Measurements from ENCODE around the gene TTC31. TPM values are rescaled to one million over a fixed set of nuclear protein-coding genes. Genes with fewer than 3 reads are reported as not detected.

The TTC31 gene
- total and polyA plus RNA-seq, 4 donors, result 9.9 to 26.4 (median 15.8) TPM

DNA sequence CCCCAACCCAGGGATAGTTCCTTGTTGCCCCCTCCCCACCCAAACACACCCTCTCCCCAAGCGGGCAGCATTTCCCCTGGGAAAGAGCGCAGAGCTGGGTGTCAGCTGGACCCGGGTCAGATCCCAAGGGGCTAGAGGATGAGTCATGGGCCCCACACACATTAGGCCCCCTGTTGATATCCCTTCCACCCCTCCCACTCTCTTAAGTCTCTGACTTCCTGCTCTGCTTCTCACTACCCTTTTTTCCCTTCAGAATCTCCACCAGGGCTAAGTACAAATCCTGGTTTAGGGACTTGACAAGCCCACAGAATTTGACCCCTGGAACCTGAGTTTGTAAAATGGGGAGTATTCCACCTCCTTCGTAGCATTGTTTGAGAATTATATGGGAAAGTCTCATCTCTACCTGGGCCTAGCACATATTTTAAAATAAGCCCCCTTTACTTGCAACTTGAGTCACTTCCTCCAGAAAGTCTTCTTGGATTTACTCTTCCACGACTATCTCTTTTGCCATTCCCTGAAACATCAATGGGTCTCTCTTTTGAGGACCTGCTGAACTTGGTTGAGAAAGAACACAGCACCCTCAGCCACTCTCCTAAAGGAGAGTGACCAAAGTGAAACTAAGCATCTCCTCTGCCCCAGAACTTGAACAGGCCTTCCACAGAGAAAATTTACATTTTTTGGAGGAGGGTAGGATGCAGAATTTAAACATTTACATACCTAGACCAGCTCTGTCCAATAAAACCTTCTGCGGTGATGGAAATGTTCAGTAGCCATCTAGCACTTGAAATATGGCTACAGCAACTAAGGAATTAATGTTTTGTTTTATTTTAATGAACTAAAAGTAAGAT, 45.8 kb upstream of the TTC31 start (continued):
- TF ChIP-seq, protein P1, sequence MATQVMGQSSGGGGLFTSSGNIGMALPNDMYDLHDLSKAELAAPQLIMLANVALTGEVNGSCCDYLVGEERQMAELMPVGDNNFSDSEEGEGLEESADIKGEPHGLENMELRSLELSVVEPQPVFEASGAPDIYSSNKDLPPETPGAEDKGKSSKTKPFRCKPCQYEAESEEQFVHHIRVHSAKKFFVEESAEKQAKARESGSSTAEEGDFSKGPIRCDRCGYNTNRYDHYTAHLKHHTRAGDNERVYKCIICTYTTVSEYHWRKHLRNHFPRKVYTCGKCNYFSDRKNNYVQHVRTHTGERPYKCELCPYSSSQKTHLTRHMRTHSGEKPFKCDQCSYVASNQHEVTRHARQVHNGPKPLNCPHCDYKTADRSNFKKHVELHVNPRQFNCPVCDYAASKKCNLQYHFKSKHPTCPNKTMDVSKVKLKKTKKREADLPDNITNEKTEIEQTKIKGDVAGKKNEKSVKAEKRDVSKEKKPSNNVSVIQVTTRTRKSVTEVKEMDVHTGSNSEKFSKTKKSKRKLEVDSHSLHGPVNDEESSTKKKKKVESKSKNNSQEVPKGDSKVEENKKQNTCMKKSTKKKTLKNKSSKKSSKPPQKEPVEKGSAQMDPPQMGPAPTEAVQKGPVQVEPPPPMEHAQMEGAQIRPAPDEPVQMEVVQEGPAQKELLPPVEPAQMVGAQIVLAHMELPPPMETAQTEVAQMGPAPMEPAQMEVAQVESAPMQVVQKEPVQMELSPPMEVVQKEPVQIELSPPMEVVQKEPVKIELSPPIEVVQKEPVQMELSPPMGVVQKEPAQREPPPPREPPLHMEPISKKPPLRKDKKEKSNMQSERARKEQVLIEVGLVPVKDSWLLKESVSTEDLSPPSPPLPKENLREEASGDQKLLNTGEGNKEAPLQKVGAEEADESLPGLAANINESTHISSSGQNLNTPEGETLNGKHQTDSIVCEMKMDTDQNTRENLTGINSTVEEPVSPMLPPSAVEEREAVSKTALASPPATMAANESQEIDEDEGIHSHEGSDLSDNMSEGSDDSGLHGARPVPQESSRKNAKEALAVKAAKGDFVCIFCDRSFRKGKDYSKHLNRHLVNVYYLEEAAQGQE (IDR thresholded peaks at IDR 0.05), result no peak
- TF ChIP-seq TAF1 (conservative IDR thresholded peaks at IDR 0.05), result no peak
- no peak for TF ChIP-seq EGR1 (IDR thresholded peaks at IDR 0.05; ENCODE audit: low read depth in 2 of 2)
- TF ChIP-seq HNF4G (IDR thresholded peaks at IDR 0.05), result no peak
- TF ChIP-seq FOXA1 (IDR thresholded peaks at IDR 0.05), result no peak
- TF ChIP-seq, protein P2, sequence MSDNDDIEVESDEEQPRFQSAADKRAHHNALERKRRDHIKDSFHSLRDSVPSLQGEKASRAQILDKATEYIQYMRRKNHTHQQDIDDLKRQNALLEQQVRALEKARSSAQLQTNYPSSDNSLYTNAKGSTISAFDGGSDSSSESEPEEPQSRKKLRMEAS (IDR thresholded peaks at IDR 0.05), result no peak
- TF ChIP-seq RXRA (IDR thresholded peaks at IDR 0.05), result no peak
- no peak for TF ChIP-seq SP1 (IDR thresholded peaks at IDR 0.05)
- TF ChIP-seq NR2F2 (IDR thresholded peaks at IDR 0.05), result no peak

DNA sequence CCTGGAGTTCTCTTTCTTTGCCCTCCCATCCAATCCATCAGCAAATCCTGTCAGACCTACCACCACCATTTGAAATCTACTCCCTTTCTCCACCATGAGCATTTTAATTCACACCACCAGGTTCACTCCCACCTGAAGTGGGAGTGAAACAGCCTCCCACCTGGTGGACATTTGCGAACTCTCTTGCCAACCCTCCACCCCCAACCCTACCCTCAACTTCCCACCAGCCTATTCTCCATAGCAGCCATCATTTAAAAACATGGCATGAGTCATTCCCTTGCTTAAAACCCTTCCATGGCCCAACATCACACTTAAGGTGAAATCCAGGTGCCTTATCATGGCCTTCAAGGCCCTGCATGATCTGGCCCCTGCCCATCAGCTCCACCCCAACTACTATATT, 44.6 kb upstream of the TTC31 start:
- WGBS, result 96% methylated on average over 1 of the region's 1 CpG
- Histone ChIP-seq H3K9me3 (ENCODE audit: control insufficient read depth in 4 of 4, low read length in 3 of 4) (no peaks in the 10 kb centered on the region), H3K27me3 (ENCODE audit: control insufficient read depth in 4 of 4, insufficient read depth in 4 of 4, low read length in 3 of 4) (no peaks in the 10 kb centered on the region), H3K36me3 (ENCODE audit: control insufficient read depth in 4 of 4, insufficient read depth in 3 of 4, low read depth in 1 of 4, low read length in 3 of 4) (peaks cover 0 to 8% (median 0%) of the 10 kb centered on the region in 4 donors), H3K9ac (ENCODE audit: low read depth in 1 of 2, low read length in 2 of 2) (no peak overlapping the region), H3K27ac (ENCODE audit: low read depth in 1 of 2, low read length in 2 of 2) (no peak overlapping the region), H3K4me3 (ENCODE audit: low read depth in 1 of 3, low read length in 3 of 3) (no peak overlapping the region), H3K4me1 (ENCODE audit: control insufficient read depth in 4 of 4, insufficient read depth in 4 of 4, low read length in 3 of 4) (peaks cover 17 to 48% (median 38%) of the 10 kb centered on the region in 4 donors)
- DNase-seq (ENCODE audit: low spot score), result no peak
- TF ChIP-seq, protein P1 (IDR thresholded peaks at IDR 0.05), result no peak
- TF ChIP-seq HNF4A (conservative IDR thresholded peaks at IDR 0.05) (no peak), FOXA2 (IDR thresholded peaks at IDR 0.05) (no peak), HNF4G (IDR thresholded peaks at IDR 0.05) (no peak), FOXA1 (IDR thresholded peaks at IDR 0.05) (no peak), GABPA (IDR thresholded peaks at IDR 0.05 in 1 of 2, conservative IDR thresholded peaks at IDR 0.05 in 1 of 2) (no peak), EGR1 (IDR thresholded peaks at IDR 0.05; ENCODE audit: low read depth in 2 of 2) (no peak), TAF1 (conservative IDR thresholded peaks at IDR 0.05) (no peak), RAD21 (IDR thresholded peaks at IDR 0.05) (no peak), SP1 (IDR thresholded peaks at IDR 0.05) (no peak), NR2F2 (IDR thresholded peaks at IDR 0.05) (no peak), RXRA (IDR thresholded peaks at IDR 0.05) (no peak), YY1 (IDR thresholded peaks at IDR 0.05) (no peak), JUND (IDR thresholded peaks at IDR 0.05) (no peak)
- TF ChIP-seq, protein P3, sequence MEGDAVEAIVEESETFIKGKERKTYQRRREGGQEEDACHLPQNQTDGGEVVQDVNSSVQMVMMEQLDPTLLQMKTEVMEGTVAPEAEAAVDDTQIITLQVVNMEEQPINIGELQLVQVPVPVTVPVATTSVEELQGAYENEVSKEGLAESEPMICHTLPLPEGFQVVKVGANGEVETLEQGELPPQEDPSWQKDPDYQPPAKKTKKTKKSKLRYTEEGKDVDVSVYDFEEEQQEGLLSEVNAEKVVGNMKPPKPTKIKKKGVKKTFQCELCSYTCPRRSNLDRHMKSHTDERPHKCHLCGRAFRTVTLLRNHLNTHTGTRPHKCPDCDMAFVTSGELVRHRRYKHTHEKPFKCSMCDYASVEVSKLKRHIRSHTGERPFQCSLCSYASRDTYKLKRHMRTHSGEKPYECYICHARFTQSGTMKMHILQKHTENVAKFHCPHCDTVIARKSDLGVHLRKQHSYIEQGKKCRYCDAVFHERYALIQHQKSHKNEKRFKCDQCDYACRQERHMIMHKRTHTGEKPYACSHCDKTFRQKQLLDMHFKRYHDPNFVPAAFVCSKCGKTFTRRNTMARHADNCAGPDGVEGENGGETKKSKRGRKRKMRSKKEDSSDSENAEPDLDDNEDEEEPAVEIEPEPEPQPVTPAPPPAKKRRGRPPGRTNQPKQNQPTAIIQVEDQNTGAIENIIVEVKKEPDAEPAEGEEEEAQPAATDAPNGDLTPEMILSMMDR (IDR thresholded peaks at IDR 0.05; ENCODE audit: low read depth, low read length, missing input control), result no peak
- TF ChIP-seq, protein P2 (IDR thresholded peaks at IDR 0.05), result no peak
- TF ChIP-seq, protein P4, sequence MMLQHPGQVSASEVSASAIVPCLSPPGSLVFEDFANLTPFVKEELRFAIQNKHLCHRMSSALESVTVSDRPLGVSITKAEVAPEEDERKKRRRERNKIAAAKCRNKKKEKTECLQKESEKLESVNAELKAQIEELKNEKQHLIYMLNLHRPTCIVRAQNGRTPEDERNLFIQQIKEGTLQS (IDR thresholded peaks at IDR 0.05), result no peak
- TF ChIP-seq, protein P5, sequence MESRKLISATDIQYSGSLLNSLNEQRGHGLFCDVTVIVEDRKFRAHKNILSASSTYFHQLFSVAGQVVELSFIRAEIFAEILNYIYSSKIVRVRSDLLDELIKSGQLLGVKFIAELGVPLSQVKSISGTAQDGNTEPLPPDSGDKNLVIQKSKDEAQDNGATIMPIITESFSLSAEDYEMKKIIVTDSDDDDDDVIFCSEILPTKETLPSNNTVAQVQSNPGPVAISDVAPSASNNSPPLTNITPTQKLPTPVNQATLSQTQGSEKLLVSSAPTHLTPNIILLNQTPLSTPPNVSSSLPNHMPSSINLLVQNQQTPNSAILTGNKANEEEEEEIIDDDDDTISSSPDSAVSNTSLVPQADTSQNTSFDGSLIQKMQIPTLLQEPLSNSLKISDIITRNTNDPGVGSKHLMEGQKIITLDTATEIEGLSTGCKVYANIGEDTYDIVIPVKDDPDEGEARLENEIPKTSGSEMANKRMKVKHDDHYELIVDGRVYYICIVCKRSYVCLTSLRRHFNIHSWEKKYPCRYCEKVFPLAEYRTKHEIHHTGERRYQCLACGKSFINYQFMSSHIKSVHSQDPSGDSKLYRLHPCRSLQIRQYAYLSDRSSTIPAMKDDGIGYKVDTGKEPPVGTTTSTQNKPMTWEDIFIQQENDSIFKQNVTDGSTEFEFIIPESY (IDR thresholded peaks at IDR 0.05), result no peak
